Panc1 (cell line): ENCODE data around the gene RALB.

ENCODE experiments used
- TCF7L2 ChIP-seq: IDR thresholded peaks from 2 replicates; pipeline ENCODE4 v1.6.1; 2011; ENCODE audit warnings: mild to moderate bottlenecking, low read depth, low read length, inconsistent platforms
- TF ChIP-seq, protein P1 (sequence below): fragments of 450-650 bp; IDR thresholded peaks from 2 replicates; pipeline ENCODE4 v1.5.1; 2017; ENCODE audit warnings: mild to moderate bottlenecking

DNA sequence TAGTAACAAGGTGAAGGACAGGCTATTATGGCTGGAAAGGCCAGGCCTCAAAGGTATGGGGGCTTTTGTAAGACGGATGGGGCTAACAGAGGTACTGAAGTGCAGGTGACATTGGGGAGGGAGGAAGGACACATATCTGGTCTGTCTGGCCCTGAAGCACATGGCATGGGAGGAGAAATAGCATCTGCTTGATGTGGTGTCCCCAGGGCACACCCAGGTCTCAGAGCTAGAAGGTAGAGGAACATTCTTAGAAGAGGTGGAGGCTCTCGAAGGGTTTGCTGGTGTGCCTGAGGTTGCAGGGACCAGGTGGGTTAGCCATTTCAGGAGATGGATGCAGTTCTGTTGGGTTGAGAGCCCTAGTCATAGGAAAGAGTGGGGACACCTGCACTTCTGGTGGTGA lies 9.5 kb downstream of the RALB start:
- TF ChIP-seq, protein P1, sequence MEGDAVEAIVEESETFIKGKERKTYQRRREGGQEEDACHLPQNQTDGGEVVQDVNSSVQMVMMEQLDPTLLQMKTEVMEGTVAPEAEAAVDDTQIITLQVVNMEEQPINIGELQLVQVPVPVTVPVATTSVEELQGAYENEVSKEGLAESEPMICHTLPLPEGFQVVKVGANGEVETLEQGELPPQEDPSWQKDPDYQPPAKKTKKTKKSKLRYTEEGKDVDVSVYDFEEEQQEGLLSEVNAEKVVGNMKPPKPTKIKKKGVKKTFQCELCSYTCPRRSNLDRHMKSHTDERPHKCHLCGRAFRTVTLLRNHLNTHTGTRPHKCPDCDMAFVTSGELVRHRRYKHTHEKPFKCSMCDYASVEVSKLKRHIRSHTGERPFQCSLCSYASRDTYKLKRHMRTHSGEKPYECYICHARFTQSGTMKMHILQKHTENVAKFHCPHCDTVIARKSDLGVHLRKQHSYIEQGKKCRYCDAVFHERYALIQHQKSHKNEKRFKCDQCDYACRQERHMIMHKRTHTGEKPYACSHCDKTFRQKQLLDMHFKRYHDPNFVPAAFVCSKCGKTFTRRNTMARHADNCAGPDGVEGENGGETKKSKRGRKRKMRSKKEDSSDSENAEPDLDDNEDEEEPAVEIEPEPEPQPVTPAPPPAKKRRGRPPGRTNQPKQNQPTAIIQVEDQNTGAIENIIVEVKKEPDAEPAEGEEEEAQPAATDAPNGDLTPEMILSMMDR = no peak
- no peak for TF ChIP-seq TCF7L2
